Aorta (tissue), 5 donors: ENCODE results near the gene EIF4EBP2. TPM values are rescaled to one million over a fixed set of nuclear protein-coding genes. Genes with fewer than 3 reads are reported as not detected.

ENCODE experiments used
- ATAC-seq: fragments of 200-7000 bp; cut with Tn5 transposase; one replicate; pipeline ENCODE4 v1.9.1; 2022; ENCODE audit warnings: moderate library complexity; ENCODE audit not compliant: low FRiP score
- DNase-seq, 2 donors: peaks; one replicate each; pipeline ENCODE4 v3.0.0-alpha.2; 2020
- H3K27ac ChIP-seq, 2 donors: one replicate each; pipeline ENCODE4 v1.5.1; 2013; ENCODE audit warnings: low read length in 2 of 2, mild to moderate bottlenecking in 2 of 2, moderate library complexity in 2 of 2, control low read depth in 1 of 2, inconsistent platforms in 1 of 2, low read depth in 1 of 2
- H3K27me3 ChIP-seq, 2 donors: one replicate each; pipeline ENCODE4 v1.6.1; 2013; ENCODE audit warnings: control low read depth in 1 of 2, low read length in 1 of 2, mild to moderate bottlenecking in 1 of 2, moderate library complexity in 1 of 2; ENCODE audit not compliant: insufficient read depth in 2 of 2, control insufficient read depth in 1 of 2
- H3K36me3 ChIP-seq, 2 donors: one replicate each; pipeline ENCODE4 v1.6.1; 2013; ENCODE audit warnings: control low read depth in 1 of 2, low read length in 1 of 2, mild to moderate bottlenecking in 1 of 2; ENCODE audit not compliant: insufficient read depth in 2 of 2, control insufficient read depth in 1 of 2
- H3K4me1 ChIP-seq, 2 donors: one replicate each; pipeline ENCODE4 v1.6.1; 2013; ENCODE audit warnings: low read length in 2 of 2, control low read depth in 1 of 2, mild to moderate bottlenecking in 1 of 2, moderate library complexity in 1 of 2; ENCODE audit not compliant: insufficient read depth in 2 of 2, control insufficient read depth in 1 of 2
- H3K4me3 ChIP-seq, 2 donors: one replicate each; pipeline ENCODE4 v1.5.1; 2013; ENCODE audit warnings: low read length in 2 of 2, control low read depth in 1 of 2, mild to moderate bottlenecking in 1 of 2
- H3K9me3 ChIP-seq: one replicate; pipeline ENCODE4 v1.6.1; 2013; ENCODE audit warnings: mild to moderate bottlenecking, low read length; ENCODE audit not compliant: control insufficient read depth
- WGBS, 2 donors: extraction: QIAGEN DNeasy Blood & Tissue Kit; methylation state at CpG; one replicate each; pipeline ENCODE4 v1.1.7; 2013; 5-methylcytosine and 5-hydroxymethylcytosine counted together
- intact Hi-C, 2 donors: fragments of 100-400 bp; cut with DNase I; formaldehyde crosslinking; loops; one replicate each; pipeline versions ENCODE4 v1.14.2 to v1.15.0; 2022
- long read RNA-seq, 2 donors: library from polyadenylated mRNA; unstranded; transcript quantifications; one replicate each; pipeline ENCODE4 v2.0.0, GENCODE V29; 2020 to 2021
- polyA plus RNA-seq, 2 donors: library from polyadenylated mRNA; stranded (reverse); fragments of 200-250 nt; gene quantifications; one replicate each; pipeline ENCODE4 v1.2.3, GENCODE V29; 2013
- total RNA-seq, 2 donors: library from RNA; stranded (reverse); fragmentation: NEBNext Ultra II Directional; extraction: Animal tissue kit (Norgen Biotek cat#: 25700); gene quantifications; one replicate each; pipeline ENCODE4 v1.2.1, GENCODE V29; 2021
- donor health status: healthy with polysubstance abuse.
- donor health status: Bipolar disorder and iron deficiency.
- donor health status: DM: no; HTN: no; CAD: no.
- donor health status: DM: no; HTN: no; CAD: no.
- donor health status: DM: yes; HTN: yes; CAD: no.

EIF4EBP2 gene, protein sequence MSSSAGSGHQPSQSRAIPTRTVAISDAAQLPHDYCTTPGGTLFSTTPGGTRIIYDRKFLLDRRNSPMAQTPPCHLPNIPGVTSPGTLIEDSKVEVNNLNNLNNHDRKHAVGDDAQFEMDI
- total RNA-seq: 10 to 100 TPM; 50.4 to 60.5 TPM
- 10 to 100 TPM; 27.6 to 39.2 TPM for polyA plus RNA-seq
- long read RNA-seq, donor 1, full-length matches to known transcripts: 53 of 99 reads
- long read RNA-seq, donor 1, partial matches to known transcripts: 24 of 99 reads
- long read RNA-seq, donor 1, other reads (novel, unspliced or antisense): 22 of 99 reads
- long read RNA-seq, donor 2, full-length matches to known transcripts: 27 of 41 reads
- long read RNA-seq, donor 2, partial matches to known transcripts: 0 of 41 reads
- long read RNA-seq, donor 2, other reads (novel, unspliced or antisense): 14 of 41 reads

DNA sequence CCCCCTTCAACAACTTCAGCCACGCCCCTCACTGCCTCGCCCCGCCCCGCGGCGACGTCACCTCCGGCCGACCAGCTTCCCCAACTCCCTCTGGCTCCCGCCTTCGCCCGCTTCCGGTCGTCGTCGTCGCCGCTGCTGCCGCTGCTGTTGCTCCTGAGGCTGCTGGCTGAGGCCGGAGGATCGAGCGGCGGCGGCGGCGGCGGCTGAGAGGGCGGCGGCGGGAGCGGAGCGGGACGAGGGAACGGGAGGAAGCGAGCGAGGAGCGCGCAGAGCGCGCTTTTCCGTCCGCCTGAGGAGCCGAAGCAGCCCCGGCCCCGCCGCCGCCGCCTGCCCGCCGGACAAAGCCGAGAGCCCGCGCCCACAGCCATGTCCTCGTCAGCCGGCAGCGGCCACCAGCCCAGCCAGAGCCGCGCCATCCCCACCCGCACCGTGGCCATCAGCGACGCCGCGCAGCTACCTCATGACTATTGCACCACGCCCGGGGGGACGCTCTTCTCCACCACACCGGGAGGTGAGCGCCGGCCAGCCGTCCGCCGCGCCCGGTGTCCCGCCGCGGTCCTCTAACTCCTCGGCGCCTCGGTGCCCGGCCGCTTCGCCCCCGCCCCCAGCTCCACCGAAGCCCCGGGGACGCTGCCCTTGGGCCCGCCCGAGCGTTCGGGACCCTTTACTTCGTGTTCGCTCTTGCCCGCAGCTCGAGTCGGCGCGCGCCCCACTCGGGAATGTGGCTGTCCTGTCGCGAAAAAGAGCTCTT lies at the start of gene EIF4EBP2:
Gene EIF4EBP2, plus strand, starts transcription at position 110 of the 751 bp plus-strand sequence. Its CDS starts 257 bp downstream, at position 367.
- peak; percentile 98 to 100 for DNase-seq
- intact Hi-C loops: no loop called here
- no peaks in the 10 kb centered on the region for H3K36me3 ChIP-seq
- H3K9me3 ChIP-seq: no peaks in the 10 kb centered on the region
- ATAC-seq: peak; percentile 97
- 0% methylated on average over 75 to 103 of the region's 103 CpGs for WGBS, 2 donors
- H3K4me3 ChIP-seq: peak within 1 kb of the TSS; percentile 86 to 93
- H3K4me1 ChIP-seq: no peaks in the 10 kb centered on the region
- peak within 1 kb of the TSS; percentile 97 to 99 for H3K27ac ChIP-seq
- no peaks in the 10 kb centered on the region for H3K27me3 ChIP-seq

GRCh38 chr10:70354556-70354955 lies 49.4 kb upstream of the EIF4EBP2 start:
- DNase-seq (peak in 1 of 2 donors; percentile 17), ATAC-seq (no peak)
- no peak overlapping the region for H3K4me3 ChIP-seq
- H3K27ac ChIP-seq: no peak overlapping the region
- H3K36me3 ChIP-seq: no peaks in the 10 kb centered on the region
- 95 to 97% methylated on average over 5 of the region's 5 CpGs for WGBS, 2 donors
- intact Hi-C loops: no loop called here
- no peaks in the 10 kb centered on the region for H3K4me1 ChIP-seq
- H3K27me3 ChIP-seq: no peaks in the 10 kb centered on the region
- H3K9me3 ChIP-seq: no peaks in the 10 kb centered on the region

GRCh38 chr10:70355051-70356021 lies 48.6 kb upstream of the EIF4EBP2 start:
- 84% methylated on average over 21 of the region's 21 CpGs for WGBS, 2 donors
- H3K27me3 ChIP-seq: no peaks in the 10 kb centered on the region
- no peaks in the 10 kb centered on the region for H3K36me3 ChIP-seq
- no peaks in the 10 kb centered on the region for H3K4me1 ChIP-seq
- ATAC-seq (no peak), DNase-seq (peak in 1 of 2 donors; percentile 44)
- H3K9me3 ChIP-seq: no peaks in the 10 kb centered on the region
- no peak overlapping the region for H3K4me3 ChIP-seq
- H3K27ac ChIP-seq: no peak overlapping the region
- intact Hi-C loops: no loop called here

GRCh38 chr10:70357565-70357964 lies 46.4 kb upstream of the EIF4EBP2 start:
- Histone ChIP-seq H3K27ac (no peak overlapping the region), H3K27me3 (no peaks in the 10 kb centered on the region), H3K4me3 (no peak overlapping the region), H3K9me3 (no peaks in the 10 kb centered on the region), H3K36me3 (no peaks in the 10 kb centered on the region), H3K4me1 (no peaks in the 10 kb centered on the region)
- intact Hi-C loops: no loop called here
- WGBS, 2 donors: 61 to 65% methylated on average over 5 of the region's 5 CpGs
- DNase-seq (peak in 1 of 2 donors; percentile 39), ATAC-seq (no peak)

GRCh38 chr10:70358446-70358845 lies 45.5 kb upstream of the EIF4EBP2 start:
- DNase-seq (peak; percentile 23 to 42), ATAC-seq (no peak)
- Histone ChIP-seq H3K27ac (no peak overlapping the region), H3K4me3 (no peak overlapping the region), H3K27me3 (no peaks in the 10 kb centered on the region), H3K9me3 (no peaks in the 10 kb centered on the region), H3K36me3 (no peaks in the 10 kb centered on the region), H3K4me1 (no peaks in the 10 kb centered on the region)
- WGBS, 2 donors: 81 to 92% methylated on average over 5 of the region's 5 CpGs
- intact Hi-C loops: no loop called here

GRCh38 chr10:70359017-70359550 lies 44.9 kb upstream of the EIF4EBP2 start:
- Histone ChIP-seq H3K4me1 (no peaks in the 10 kb centered on the region), H3K36me3 (no peaks in the 10 kb centered on the region), H3K27me3 (no peaks in the 10 kb centered on the region), H3K4me3 (no peak overlapping the region), H3K27ac (no peak overlapping the region), H3K9me3 (no peaks in the 10 kb centered on the region)
- ATAC-seq (no peak), DNase-seq (peak in 1 of 2 donors; percentile 44)
- intact Hi-C loops: no loop called here
- WGBS, 2 donors: 95 to 96% methylated on average over 4 of the region's 4 CpGs

DNA sequence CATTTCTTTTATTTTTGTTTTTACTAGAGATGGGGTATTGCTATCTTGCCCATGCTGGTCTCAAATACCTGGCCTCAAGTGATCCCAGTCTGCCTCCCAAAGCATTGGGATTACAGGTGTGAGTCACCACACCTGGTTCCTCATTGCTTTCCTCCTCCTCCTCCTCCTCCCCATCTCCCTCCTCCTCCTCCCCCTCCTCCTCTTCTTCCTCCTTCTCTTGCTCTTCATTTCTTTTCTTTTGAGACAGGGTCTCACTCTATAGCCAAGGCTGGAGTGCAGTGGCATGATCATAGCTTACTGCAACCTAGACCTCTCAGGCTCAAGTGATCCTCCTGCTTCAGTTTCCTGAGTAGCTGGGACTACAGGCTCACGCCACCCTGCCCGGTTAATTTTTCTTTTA lies 43.7 kb upstream of the EIF4EBP2 start:
- Histone ChIP-seq H3K27me3 (no peaks in the 10 kb centered on the region), H3K4me3 (no peak overlapping the region), H3K9me3 (no peaks in the 10 kb centered on the region), H3K4me1 (no peaks in the 10 kb centered on the region), H3K36me3 (no peaks in the 10 kb centered on the region), H3K27ac (no peak overlapping the region)
- intact Hi-C loops: loop anchor here in 1 of 2 donors (5.0 kb wide), 1 partner anchor 63 kb away; no protein-coding TSS in a partner anchor
- no peak for DNase-seq
- 98 to 100% methylated on average over 2 of the region's 2 CpGs for WGBS, 2 donors
- no peak for ATAC-seq

- no peak overlapping the region for H3K27ac ChIP-seq
- intact Hi-C loops: loop anchor here in 1 of 2 donors (5.0 kb wide), 1 partner anchor 65 kb away; no protein-coding TSS in a partner anchor
Measured at GRCh38 chr10:70362328-70362727, 41.6 kb upstream of the EIF4EBP2 start.

More at GRCh38 chr10:70362328-70362727, 41.6 kb upstream of the EIF4EBP2 start:
- Histone ChIP-seq H3K4me1 (no peaks in the 10 kb centered on the region), H3K4me3 (no peak overlapping the region), H3K27me3 (no peaks in the 10 kb centered on the region), H3K9me3 (no peaks in the 10 kb centered on the region), H3K36me3 (no peaks in the 10 kb centered on the region)
- DNase-seq: no peak
- ATAC-seq: no peak
- 94 to 97% methylated on average over 4 of the region's 4 CpGs for WGBS, 2 donors
